ENCODE results near the gene CMSS1.

DNA sequence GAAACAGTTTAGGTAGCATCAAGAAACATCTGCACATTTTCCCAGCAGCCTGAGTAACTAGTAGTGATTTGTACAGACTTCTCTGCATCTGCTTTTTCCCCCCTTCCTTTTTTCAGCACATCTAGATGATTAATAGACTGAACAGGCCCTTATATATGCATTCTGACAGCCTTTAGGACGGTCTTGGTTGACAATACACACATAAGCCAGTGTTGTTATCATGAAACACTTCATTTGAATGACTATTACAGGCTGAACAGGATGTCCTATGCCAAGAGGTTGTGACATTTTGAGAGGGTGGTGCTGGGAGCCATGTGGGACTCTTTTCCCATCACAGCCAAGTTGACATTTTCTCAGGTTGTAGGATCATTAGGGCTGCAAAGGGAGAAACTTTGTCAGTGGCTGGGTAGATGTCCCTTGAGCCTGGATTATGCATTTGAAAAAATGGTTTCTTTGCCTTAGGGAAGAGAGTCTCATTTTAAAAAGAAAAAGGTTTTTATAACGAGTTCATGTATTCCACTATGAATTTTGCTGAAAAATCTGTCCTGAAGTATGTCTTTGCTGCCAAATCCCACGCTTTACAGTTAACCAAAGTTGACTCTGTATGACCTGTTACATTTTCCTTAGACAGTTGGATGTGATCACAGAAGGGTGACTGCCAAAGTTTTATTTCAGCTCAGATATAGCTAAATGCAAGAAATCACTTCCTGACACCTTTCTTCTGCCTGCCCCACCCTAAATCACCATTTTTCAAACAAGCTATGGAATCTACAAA lies 223.0 kb downstream of the CMSS1 start:
- TF ChIP-seq, protein P1, sequence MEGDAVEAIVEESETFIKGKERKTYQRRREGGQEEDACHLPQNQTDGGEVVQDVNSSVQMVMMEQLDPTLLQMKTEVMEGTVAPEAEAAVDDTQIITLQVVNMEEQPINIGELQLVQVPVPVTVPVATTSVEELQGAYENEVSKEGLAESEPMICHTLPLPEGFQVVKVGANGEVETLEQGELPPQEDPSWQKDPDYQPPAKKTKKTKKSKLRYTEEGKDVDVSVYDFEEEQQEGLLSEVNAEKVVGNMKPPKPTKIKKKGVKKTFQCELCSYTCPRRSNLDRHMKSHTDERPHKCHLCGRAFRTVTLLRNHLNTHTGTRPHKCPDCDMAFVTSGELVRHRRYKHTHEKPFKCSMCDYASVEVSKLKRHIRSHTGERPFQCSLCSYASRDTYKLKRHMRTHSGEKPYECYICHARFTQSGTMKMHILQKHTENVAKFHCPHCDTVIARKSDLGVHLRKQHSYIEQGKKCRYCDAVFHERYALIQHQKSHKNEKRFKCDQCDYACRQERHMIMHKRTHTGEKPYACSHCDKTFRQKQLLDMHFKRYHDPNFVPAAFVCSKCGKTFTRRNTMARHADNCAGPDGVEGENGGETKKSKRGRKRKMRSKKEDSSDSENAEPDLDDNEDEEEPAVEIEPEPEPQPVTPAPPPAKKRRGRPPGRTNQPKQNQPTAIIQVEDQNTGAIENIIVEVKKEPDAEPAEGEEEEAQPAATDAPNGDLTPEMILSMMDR (IDR thresholded peaks at IDR 0.05), result no peak
- TF ChIP-seq POLR2A (IDR thresholded peaks at IDR 0.05), result no peak
